K562 (cell line): ENCODE measurements around the gene ACTL10. TPM values are rescaled to one million over a fixed set of nuclear protein-coding genes. Genes with fewer than 3 reads are reported as not detected.

Source experiments
- AFF4 ChIP-seq: sonication (generic); formaldehyde crosslinking; IDR thresholded peaks from 2 replicates; pipeline ENCODE4 v1.8.0; 2023; ENCODE audit warnings: mild to moderate bottlenecking, missing genetic modification reagents
- CCNT2 ChIP-seq: IDR thresholded peaks from 2 replicates; pipeline ENCODE4 v1.6.1; 2011; ENCODE audit warnings: borderline replicate concordance, low read depth, mild to moderate bottlenecking, moderate library complexity, mixed read lengths, low read length; ENCODE audit not compliant: insufficient read length; ENCODE audit errors: extremely low read depth
- FOXO4 ChIP-seq: fragments of 450-650 bp; formaldehyde crosslinking; IDR thresholded peaks from 2 replicates; pipeline ENCODE4 v1.4.0; 2020; ENCODE audit warnings: mild to moderate bottlenecking, moderate library complexity
- IRF9 ChIP-seq: fragments of 450-650 bp; IDR thresholded peaks from 2 replicates; pipeline ENCODE4 v1.6.1; 2016; ENCODE audit warnings: missing biosample characterization, missing genetic modification characterization
- MAFF ChIP-seq: IDR thresholded peaks from 2 replicates; pipeline ENCODE4 v1.6.1; 2012; ENCODE audit warnings: low read length, improper control_type of control experiment
- NCOR1 ChIP-seq: fragments of 450-650 bp; IDR thresholded peaks from 2 replicates; pipeline ENCODE4 v1.6.1; 2016; ENCODE audit warnings: mild to moderate bottlenecking, moderate library complexity
- POLR2AphosphoS2 ChIP-seq: IDR thresholded peaks from 2 replicates; pipeline ENCODE4 v1.6.1; 2012; ENCODE audit warnings: low read length, improper control_type of control experiment
- POLR2B ChIP-seq: fragments of 450-650 bp; IDR thresholded peaks from 2 replicates; pipeline ENCODE4 v1.6.1; 2018; ENCODE audit warnings: low read depth; ENCODE audit not compliant: partially characterized antibody
- RFX1 ChIP-seq: fragments of 450-650 bp; IDR thresholded peaks from 2 replicates; pipeline ENCODE4 v1.6.1; 2016; ENCODE audit warnings: mild to moderate bottlenecking, moderate library complexity
- TRIM28 ChIP-seq: fragments of 450-650 bp; IDR thresholded peaks from 2 replicates; pipeline ENCODE4 v1.6.1; 2017
- ZBTB43 ChIP-seq: sonication (generic); formaldehyde crosslinking; IDR thresholded peaks from 2 replicates; pipeline ENCODE4 v1.8.0; 2023; ENCODE audit warnings: mild to moderate bottlenecking, missing genetic modification reagents
- ZBTB5 ChIP-seq: fragments of 450-650 bp; IDR thresholded peaks from 2 replicates; pipeline ENCODE4 v1.6.1; 2017; ENCODE audit warnings: antibody characterized with exemption
- ZNF217 ChIP-seq: sonication (generic); formaldehyde crosslinking; IDR thresholded peaks from 2 replicates; pipeline ENCODE4 v1.8.0; 2022; ENCODE audit warnings: mild to moderate bottlenecking, missing genetic modification reagents
- ZNF512 ChIP-seq: IDR thresholded peaks from 2 replicates; pipeline ENCODE4 v1.6.1; 2016; ENCODE audit warnings: missing genetic modification characterization, missing compliant biosample characterization
- polyA plus RNA-seq, 8 experiments: library from polyadenylated mRNA; depleted of rRNA in 4 of 8; stranded (reverse) in 5 of 8; unstranded in 3 of 8; fragments of >200 nt; fragmentation: Nextera tagmentation in 2 of 8; fragmentation: Illumina TruSeq in 1 of 8; extraction: Ambion mirVana in 2 of 8; extraction: Trizol in 1 of 8; gene quantifications; 2 replicates each; pipeline versions ENCODE4 v1.2.1 to v1.2.3, GENCODE V29; 2011 to 2014; ENCODE audit warnings: inconsistent platforms in 1 of 8, missing spikeins in 1 of 8
- total RNA-seq, 7 experiments: library from RNA; depleted of rRNA in 6 of 7; stranded (reverse); fragments of >200 nt in 6 of 7; fragmentation: Illumina TruSeq in 2 of 7; extraction: Trizol in 2 of 7; gene quantifications; 2 replicates each; pipeline versions ENCODE4 v1.2.1 to v1.2.3, GENCODE V29; 2011 to 2021; ENCODE audit warnings: low replicate concordance in 1 of 7

Gene ACTL10
- total and polyA plus RNA-seq, 9 of the 15 experiments (the other 6 are each of a cell fraction or from before 2014, with no cell fraction given) = 0.07 to 0.14 TPM; not detected in 7

- TF ChIP-seq ZNF512 (no peak), POLR2B (peak; percentile 36), ZBTB5 (no peak), ZBTB43 (CRISPR knock-in tag) (no peak), TRIM28 (no peak), POLR2AphosphoS2 (peak; percentile 11; the same call in 1 of the 2 replicates), MAFF (no peak), IRF9 (tag) (no peak), AFF4 (no peak), RFX1 (no peak), NCOR1 (no peak), ZNF217 (CRISPR knock-in tag) (no peak), FOXO4 (CRISPR knock-in tag) (no peak), CCNT2 (no peak)
- TF ChIP-seq, all 486 proteins: peak for 5
Observed at GRCh38 chr20:33654680-33655161, 12.0 kb upstream of the ACTL10 start (continued).
